H4 (cell line): ENCODE results near the gene GPR142. TPM values are rescaled to one million over a fixed set of nuclear protein-coding genes. Genes with fewer than 3 reads are reported as not detected.

Experiments
- DNase-seq: peaks from one replicate; pipeline ENCODE4 v3.0.0-alpha.2; 2015; ENCODE audit warnings: low spot score
- total RNA-seq: library from RNA; depleted of rRNA; stranded (reverse); fragments of >200 nt; shearing (Covaris generic); gene quantifications from 2 replicates; pipeline ENCODE4 v1.2.3, GENCODE V29; 2014; rRNA removed

The GPR142 gene, protein sequence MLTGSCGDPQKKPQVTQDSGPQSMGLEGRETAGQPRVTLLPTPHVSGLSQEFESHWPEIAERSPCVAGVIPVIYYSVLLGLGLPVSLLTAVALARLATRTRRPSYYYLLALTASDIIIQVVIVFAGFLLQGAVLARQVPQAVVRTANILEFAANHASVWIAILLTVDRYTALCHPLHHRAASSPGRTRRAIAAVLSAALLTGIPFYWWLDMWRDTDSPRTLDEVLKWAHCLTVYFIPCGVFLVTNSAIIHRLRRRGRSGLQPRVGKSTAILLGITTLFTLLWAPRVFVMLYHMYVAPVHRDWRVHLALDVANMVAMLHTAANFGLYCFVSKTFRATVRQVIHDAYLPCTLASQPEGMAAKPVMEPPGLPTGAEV
- total RNA-seq: not detected in 2 replicates

- no peak for DNase-seq
Observed at GRCh38 chr17:74367206-74367605, at the start of gene GPR142. Gene GPR142 (plus strand): TSS chr17:74367506. CDS start chr17:74369541, 2,035 bp downstream.

GRCh38 chr17:74318391-74318790, 48.9 kb upstream of the GPR142 start:
- DNase-seq: no peak

DNA sequence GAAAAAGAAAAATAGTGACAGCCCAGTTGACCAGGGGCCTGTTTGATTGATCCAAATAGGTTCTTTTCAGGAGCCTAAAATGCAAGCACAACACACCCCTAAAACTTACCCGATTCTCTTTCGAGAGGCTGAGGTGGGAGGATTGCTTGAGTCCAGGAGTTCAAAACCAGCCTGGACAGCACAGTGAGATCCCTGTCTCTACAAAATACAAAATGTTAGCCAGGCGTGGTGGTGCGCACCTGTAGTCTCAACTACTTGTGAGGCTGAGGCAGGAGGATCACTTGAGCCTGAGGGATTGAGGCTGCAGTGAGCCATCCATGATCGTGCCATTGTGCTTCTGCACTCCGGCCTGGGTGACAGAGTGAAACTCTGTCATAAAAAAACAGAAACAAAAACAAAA, 42.8 kb upstream of the GPR142 start:
- DNase-seq: no peak

GRCh38 chr17:74325376-74325742, 41.9 kb upstream of the GPR142 start:
- no peak for DNase-seq

GRCh38 chr17:74325743-74326379, 41.4 kb upstream of the GPR142 start, which contains the start of gene KIF19:
Gene KIF19 (plus strand): TSS chr17:74326226. CDS start chr17:74326350, 124 bp downstream.
- no peak for DNase-seq

- DNase-seq: no peak
Observed at GRCh38 chr17:74326506-74326905, 40.8 kb upstream of the GPR142 start.

DNA sequence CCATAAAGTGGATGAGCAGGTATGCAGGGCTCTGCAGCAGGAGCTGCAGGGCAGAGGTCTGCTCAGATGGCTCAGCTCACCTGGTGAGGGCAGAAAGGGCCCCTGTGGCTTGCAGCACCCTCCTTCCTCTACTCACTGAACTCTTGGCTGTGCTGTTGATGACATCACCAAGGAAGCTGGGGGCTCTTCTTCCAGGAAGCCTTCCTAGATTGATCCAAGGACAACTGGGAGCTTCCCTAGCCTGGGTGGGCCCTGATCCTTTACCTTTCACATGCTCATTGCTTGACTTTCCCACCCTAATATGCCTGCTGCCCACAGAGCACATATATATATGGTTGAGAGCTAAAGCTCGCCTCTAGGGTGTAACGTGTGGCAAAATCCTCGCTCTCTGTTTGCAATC, 38.8 kb upstream of the GPR142 start:
- DNase-seq: no peak

- DNase-seq: no peak
Observed at GRCh38 chr17:74329378-74329777, 37.9 kb upstream of the GPR142 start.

- no peak for DNase-seq
Observed at GRCh38 chr17:74330446-74330845, 36.9 kb upstream of the GPR142 start.

GRCh38 chr17:74332017-74332650, 35.2 kb upstream of the GPR142 start:
- DNase-seq: no peak

DNA sequence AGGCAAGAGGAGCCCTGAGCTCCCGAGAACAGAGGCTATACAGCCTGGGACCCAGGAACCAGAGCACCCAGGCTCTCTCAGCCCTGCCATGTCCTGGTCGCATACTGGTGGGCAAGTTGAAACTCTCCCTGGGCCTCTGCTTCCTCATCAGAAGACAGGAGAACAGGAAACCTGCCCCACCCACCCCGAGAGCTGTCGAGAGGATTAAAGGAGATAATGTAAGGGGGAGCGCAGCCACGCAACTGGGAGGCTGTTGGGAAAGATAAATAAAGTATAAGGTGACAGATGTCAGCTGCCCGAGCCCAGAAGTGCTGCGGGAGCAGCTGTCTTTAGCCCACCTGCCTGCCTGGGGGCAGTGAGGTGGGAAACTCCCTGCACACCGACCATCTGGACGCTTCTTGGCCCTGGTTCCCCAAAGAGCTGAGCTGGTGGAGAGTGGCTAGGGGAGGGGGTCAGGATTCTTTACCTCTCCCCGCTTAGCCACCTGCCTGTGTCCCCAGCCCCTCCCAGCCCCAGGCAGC, 34.5 kb upstream of the GPR142 start:
- DNase-seq: no peak

DNA sequence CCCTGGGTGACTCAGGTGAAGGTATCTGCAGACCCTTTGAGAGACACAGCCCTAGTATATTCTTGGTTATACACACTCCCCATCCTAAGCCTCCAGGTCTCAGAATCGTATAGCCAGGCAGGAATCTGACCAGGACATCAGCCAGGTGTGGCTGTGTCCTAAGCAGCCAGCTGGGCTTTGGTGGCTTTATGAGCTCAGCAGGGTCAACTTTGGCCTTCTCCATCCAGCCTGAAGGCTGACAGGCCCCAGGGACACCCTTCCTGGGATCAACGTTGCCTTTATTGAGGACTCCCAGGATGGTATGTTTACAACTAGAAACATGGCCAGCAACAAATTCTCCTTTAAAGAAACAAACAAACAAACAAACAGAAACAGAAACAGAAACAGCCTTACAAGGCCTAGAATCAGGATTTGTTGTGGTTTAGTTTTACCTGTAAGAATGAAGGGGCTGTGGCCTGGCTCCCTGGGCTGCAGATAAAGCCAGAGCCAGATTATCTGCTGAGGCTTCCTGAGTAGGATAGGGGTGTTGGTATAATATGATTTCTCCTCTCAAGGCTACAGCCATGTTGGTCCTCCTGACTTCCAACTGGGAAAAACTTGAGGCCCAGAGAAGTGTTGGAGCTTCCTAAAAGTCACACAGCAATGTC, 32.8 kb upstream of the GPR142 start:
- DNase-seq: no peak

- no peak for DNase-seq
Observed at GRCh38 chr17:74335529-74336062, 31.7 kb upstream of the GPR142 start.

GRCh38 chr17:74336307-74336706, 31.0 kb upstream of the GPR142 start:
- DNase-seq: no peak

DNA sequence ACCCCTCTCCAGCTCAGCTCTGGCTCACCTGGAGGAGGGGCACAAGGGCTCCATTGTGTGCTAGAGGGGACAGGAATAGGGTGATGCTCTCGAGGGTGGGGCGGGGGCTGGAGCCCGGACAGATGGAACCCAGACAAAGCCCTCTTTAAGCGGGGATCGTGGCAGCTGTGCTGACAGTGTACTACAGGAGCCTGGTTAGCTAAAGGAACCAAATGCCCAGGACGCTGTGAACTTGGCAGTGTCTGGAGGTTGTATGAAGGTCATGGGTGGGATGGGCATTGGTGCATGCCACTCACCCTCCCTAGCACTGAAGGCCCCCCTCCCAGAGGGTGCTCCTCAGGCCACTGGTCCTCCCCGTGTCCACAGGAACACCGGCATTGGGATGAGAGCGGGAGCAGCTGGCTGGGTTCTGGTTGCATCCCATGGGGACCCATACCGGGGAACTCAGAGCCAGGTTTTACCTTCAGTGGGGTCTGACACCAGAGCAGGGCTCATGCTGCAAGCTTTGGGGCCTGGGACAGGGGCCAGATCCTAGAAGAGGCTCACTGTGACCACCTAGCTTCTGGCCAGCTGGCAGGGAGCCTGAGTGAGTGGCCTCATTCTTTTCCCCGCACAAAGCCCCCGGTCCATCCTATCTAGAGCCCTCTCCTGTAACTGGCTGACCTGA, 29.3 kb upstream of the GPR142 start:
- DNase-seq: no peak

GRCh38 chr17:74339537-74340195, 27.6 kb upstream of the GPR142 start:
- no peak for DNase-seq

- DNase-seq: no peak
Observed at GRCh38 chr17:74340470-74341023, 26.8 kb upstream of the GPR142 start.

- no peak for DNase-seq
Observed at GRCh38 chr17:74342224-74342623, 25.1 kb upstream of the GPR142 start.

GRCh38 chr17:74343121-74343520, 24.2 kb upstream of the GPR142 start:
- no peak for DNase-seq

- no peak for DNase-seq
Observed at GRCh38 chr17:74343526-74344284, 23.6 kb upstream of the GPR142 start.
